GM21367 (cell line): ENCODE data around the gene CNR2.
"Not testable (repeated sequence)": the region's sequence is repeated elsewhere in the genome, so short reads cannot be mapped to it uniquely, and the experiment has no call there.

Source experiments
- ATAC-seq: cut with Tn5 transposase; IDR thresholded peaks from one replicate; pipeline ENCODE4 v1.9.1; 2021; ENCODE audit not compliant: unreplicated experiment

Gene CNR2

GRCh38 chr1:23913212-23913880 lies at the start of gene CNR2:
TSS of gene CNR2 (minus strand) at chr1:23913362. CDS start at chr1:23875617, 37,745 bp downstream.
- no peak for ATAC-seq

GRCh38 chr1:23960291-23961020 lies 47.3 kb upstream of the CNR2 start:
- no peak for ATAC-seq

- peak; percentile 64 for ATAC-seq
Observed at GRCh38 chr1:23959461-23960290, 46.5 kb upstream of the CNR2 start, which contains the start of gene PNRC2. TSS of gene PNRC2 (plus strand) at chr1:23959828. CDS start at chr1:23961458, 1,630 bp downstream.

- ATAC-seq, result peak; percentile 50
Observed at GRCh38 chr1:23958810-23959460, 45.8 kb upstream of the CNR2 start.

- not testable (repeated sequence) for ATAC-seq
Observed at GRCh38 chr1:23958040-23958809, 45.1 kb upstream of the CNR2 start.

GRCh38 chr1:23957096-23957495 lies 43.9 kb upstream of the CNR2 start:
- ATAC-seq, result no peak

GRCh38 chr1:23953020-23953419 lies 39.9 kb upstream of the CNR2 start:
- ATAC-seq, result no peak

GRCh38 chr1:23947366-23947765 lies 34.2 kb upstream of the CNR2 start:
- ATAC-seq, result no peak

- ATAC-seq, result no peak
Observed at GRCh38 chr1:23936481-23937176, 23.5 kb upstream of the CNR2 start.

GRCh38 chr1:23931491-23931880 lies 18.3 kb upstream of the CNR2 start:
- no peak for ATAC-seq

- no peak for ATAC-seq
Observed at GRCh38 chr1:23930861-23931490, 17.8 kb upstream of the CNR2 start.

- ATAC-seq, result no peak
Observed at GRCh38 chr1:23930270-23930669, 17.1 kb upstream of the CNR2 start.

GRCh38 chr1:23928789-23929188 lies 15.6 kb upstream of the CNR2 start:
- no peak for ATAC-seq

GRCh38 chr1:23927097-23927496 lies 13.9 kb upstream of the CNR2 start:
- no peak for ATAC-seq

GRCh38 chr1:23925279-23925678 lies 12.1 kb upstream of the CNR2 start:
- ATAC-seq, result no peak

- ATAC-seq, result no peak
Observed at GRCh38 chr1:23924601-23925000, 11.4 kb upstream of the CNR2 start.

GRCh38 chr1:23923592-23924499 lies 10.7 kb upstream of the CNR2 start:
- no peak for ATAC-seq

GRCh38 chr1:23922321-23922943 lies 9.3 kb upstream of the CNR2 start:
- no peak for ATAC-seq
